D721Med (cell line): ENCODE data around the gene ATG4B.

Experiments
- DNase-seq: peaks from one replicate; pipeline ENCODE4 v3.0.0; 2011; ENCODE audit warnings: low spot score; ENCODE audit not compliant: insufficient read length
- FAIRE-seq: peaks from 2 replicates; lab custom pipeline; 2011; peaks lifted over from hg19 to GRCh38; lab: Jason Lieb, UNC
- CTCF ChIP-seq: IDR thresholded peaks from 2 replicates; pipeline ENCODE4 v1.5.1; 2012; ENCODE audit warnings: mild to moderate bottlenecking, control low read depth; ENCODE audit not compliant: insufficient read depth; ENCODE audit errors: missing control alignments

The ATG4B gene

GRCh38 chr2:241701399-241702154 is 64.1 kb downstream of the ATG4B start, which contains the start of gene ING5:
ING5 (plus strand) TSS chr2:241702039; CDS start chr2:241702066, 27 bp downstream.
- TF ChIP-seq CTCF: peak; percentile 33

GRCh38 chr2:241702155-241703031 is 64.9 kb downstream of the ATG4B start:
- TF ChIP-seq CTCF: peak; percentile 20
- no peak for FAIRE-seq

More at GRCh38 chr2:241701399-241702154, 64.1 kb downstream of the ATG4B start, which contains the start of gene ING5:
- FAIRE-seq (no peak), DNase-seq (peak; percentile 57)

GRCh38 chr2:241703032-241703604 is 65.6 kb downstream of the ATG4B start:
- FAIRE-seq (no peak), DNase-seq (no peak)

More at GRCh38 chr2:241702155-241703031, 64.9 kb downstream of the ATG4B start:
- no peak for DNase-seq

GRCh38 chr2:241706537-241706936 is 69.0 kb downstream of the ATG4B start:
- FAIRE-seq: no peak
- DNase-seq: no peak
- no peak for TF ChIP-seq CTCF

More at GRCh38 chr2:241703032-241703604, 65.6 kb downstream of the ATG4B start:
- no peak for TF ChIP-seq CTCF

GRCh38 chr2:241708879-241709278 is 71.4 kb downstream of the ATG4B start:
- no peak for TF ChIP-seq CTCF
- FAIRE-seq (no peak), DNase-seq (no peak)

- DNase-seq: no peak
- TF ChIP-seq CTCF: no peak
- FAIRE-seq: no peak
Measured at GRCh38 chr2:241719093-241719492, 81.6 kb downstream of the ATG4B start.
